Neural progenitor cell (in vitro differentiated cells): ENCODE data around the gene ADCY1.

Experiments
- EZH2 ChIP-seq: fragments of 200-600 bp; sonication (generic); IDR thresholded peaks from 2 replicates; pipeline ENCODE4 v1.6.1; 2017; ENCODE audit warnings: antibody characterized with exemption, mild to moderate bottlenecking, moderate library complexity
- TF ChIP-seq, protein P1 (sequence below): fragments of 200-600 bp; sonication (generic); IDR thresholded peaks from 2 replicates; pipeline ENCODE4 v1.5.1; 2017; ENCODE audit warnings: antibody characterized with exemption, mild to moderate bottlenecking

DNA sequence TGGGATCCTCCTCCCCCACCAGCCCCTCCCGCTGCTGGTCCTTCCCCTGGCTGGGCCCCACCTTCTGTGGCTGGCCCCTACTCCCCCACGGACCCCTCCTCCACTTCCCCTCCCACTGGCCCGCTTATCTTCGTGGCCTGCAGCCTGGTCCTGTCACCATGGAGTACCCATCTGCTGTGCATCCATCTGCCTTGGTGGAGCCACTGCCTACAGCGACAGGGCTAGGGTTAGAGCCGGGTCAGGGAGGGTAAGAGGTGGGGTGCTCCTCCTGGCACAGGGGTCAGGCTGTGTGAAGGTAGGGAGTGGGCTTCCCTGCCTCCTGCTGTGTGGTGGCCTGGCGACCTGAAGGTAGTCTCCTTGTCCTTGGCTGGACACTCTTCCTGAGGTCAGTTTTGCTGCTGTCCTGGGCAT, 5.2 kb downstream of the ADCY1 start:
- TF ChIP-seq, protein P1, sequence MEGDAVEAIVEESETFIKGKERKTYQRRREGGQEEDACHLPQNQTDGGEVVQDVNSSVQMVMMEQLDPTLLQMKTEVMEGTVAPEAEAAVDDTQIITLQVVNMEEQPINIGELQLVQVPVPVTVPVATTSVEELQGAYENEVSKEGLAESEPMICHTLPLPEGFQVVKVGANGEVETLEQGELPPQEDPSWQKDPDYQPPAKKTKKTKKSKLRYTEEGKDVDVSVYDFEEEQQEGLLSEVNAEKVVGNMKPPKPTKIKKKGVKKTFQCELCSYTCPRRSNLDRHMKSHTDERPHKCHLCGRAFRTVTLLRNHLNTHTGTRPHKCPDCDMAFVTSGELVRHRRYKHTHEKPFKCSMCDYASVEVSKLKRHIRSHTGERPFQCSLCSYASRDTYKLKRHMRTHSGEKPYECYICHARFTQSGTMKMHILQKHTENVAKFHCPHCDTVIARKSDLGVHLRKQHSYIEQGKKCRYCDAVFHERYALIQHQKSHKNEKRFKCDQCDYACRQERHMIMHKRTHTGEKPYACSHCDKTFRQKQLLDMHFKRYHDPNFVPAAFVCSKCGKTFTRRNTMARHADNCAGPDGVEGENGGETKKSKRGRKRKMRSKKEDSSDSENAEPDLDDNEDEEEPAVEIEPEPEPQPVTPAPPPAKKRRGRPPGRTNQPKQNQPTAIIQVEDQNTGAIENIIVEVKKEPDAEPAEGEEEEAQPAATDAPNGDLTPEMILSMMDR, result no peak
- TF ChIP-seq EZH2, result no peak
